Adrenal gland (tissue), 12 donors: ENCODE results near the gene BPIFA3. TPM values are rescaled to one million over a fixed set of nuclear protein-coding genes. Genes with fewer than 3 reads are reported as not detected.

ENCODE experiments used
- DNase-seq, 7 donors: peaks; one replicate each; pipeline ENCODE4 v3.0.0-alpha.2; 2019 to 2020
- H3K27ac ChIP-seq, 5 donors: fragments of 200-600 bp; sonication (generic) in 4 of 5; 1 replicate in 3 of 5; 2 replicates in 2 of 5; pipeline versions ENCODE4 v1.5.1 to v1.8.0; 2016 to 2020; ENCODE audit warnings: mild to moderate bottlenecking in 1 of 5
- H3K27me3 ChIP-seq: fragments of 200-600 bp; 2 replicates; pipeline ENCODE4 v1.8.0; 2021
- H3K36me3 ChIP-seq, 2 donors: fragments of 200-600 bp; replicated peaks in 1 of 2; 1 replicate in 1 of 2; 2 replicates in 1 of 2; pipeline versions ENCODE4 v1.5.1 to v1.8.0; 2018 to 2022
- H3K4me1 ChIP-seq, 2 donors: fragments of 200-600 bp; replicated peaks in 1 of 2; 1 replicate in 1 of 2; 2 replicates in 1 of 2; pipeline versions ENCODE4 v1.5.1 to v1.8.0; 2018 to 2021
- H3K4me3 ChIP-seq, 4 donors: fragments of 200-600 bp; sonication (generic) in 3 of 4; one replicate each; pipeline ENCODE4 v1.5.1; 2016 to 2018
- H3K9me3 ChIP-seq, 3 donors: fragments of 200-600 bp; sonication (generic) in 1 of 3; replicated peaks in 1 of 3; 1 replicate in 2 of 3; 2 replicates in 1 of 3; pipeline versions ENCODE4 v1.5.1 to v1.8.0; 2016 to 2021
- CTCF ChIP-seq, 6 experiments: fragments of 450-650 bp in 4 of 6; fragments of 200-600 bp in 2 of 6; sonication (generic) in 1 of 6; IDR thresholded peaks; 1 replicate in 5 of 6; 2 replicates in 1 of 6; pipeline versions ENCODE4 v1.5.1 to v1.8.0; 2016 to 2021; ENCODE audit warnings: antibody characterized with exemption in 6 of 6, mild to moderate bottlenecking in 2 of 6, moderate library complexity in 1 of 6
- POLR2A ChIP-seq, 2 donors: fragments of 450-650 bp; IDR thresholded peaks; one replicate each; pipeline ENCODE4 v1.6.1; 2017; ENCODE audit warnings: antibody characterized with exemption in 2 of 2, mild to moderate bottlenecking in 2 of 2, moderate library complexity in 1 of 2
- WGBS, 4 donors: extraction: QIAGEN DNeasy Blood & Tissue Kit in 2 of 4; methylation state at CpG; one replicate each; pipeline versions ENCODE4 v1.1.5 to v1.1.7; 2013 to 2017; 5-methylcytosine and 5-hydroxymethylcytosine counted together
- intact Hi-C, 2 donors: fragments of 100-400 bp; cut with DNase I; formaldehyde crosslinking; loops; one replicate each; pipeline versions ENCODE4 v1.14.1 to v1.15.0; 2022 to 2023
- polyA plus RNA-seq, 3 donors: library from polyadenylated mRNA; stranded (reverse); fragments of 200-250 nt in 2 of 3; fragments of 350-450 nt in 1 of 3; fragmentation: Illumina TruSeq in 1 of 3; extraction: RNeasy Lipid Tissue Mini Kit (QIAGEN cat#74804) in 1 of 3; gene quantifications; one replicate each; pipeline ENCODE4 v1.2.3, GENCODE V29; 2013 to 2014
- total RNA-seq, 9 donors: library from RNA; depleted of rRNA in 4 of 9; stranded (reverse); fragments of >200 nt in 4 of 9; fragments of 120-200 nt in 1 of 9; fragmentation: NEBNext Ultra II Directional in 1 of 9; extraction: Animal tissue kit (Norgen Biotek cat#: 25700) in 1 of 9; gene quantifications; one replicate each; pipeline versions ENCODE4 v1.1.0 to v1.2.4, GENCODE V29; 2013 to 2023
- donor health status: healthy with polysubstance abuse.
- donor health status: Bipolar disorder and iron deficiency.
- donor health status: DM: yes; HTN: yes; CAD: no.
- donor health status: DM: no; HTN: no; CAD: no.
- donor health status: DM: no; HTN: no; CAD: no.
- donor health status: DM: yes; HTN: yes; CAD: no.

Gene BPIFA3
- total and polyA plus RNA-seq, 12 donors = not detected

DNA sequence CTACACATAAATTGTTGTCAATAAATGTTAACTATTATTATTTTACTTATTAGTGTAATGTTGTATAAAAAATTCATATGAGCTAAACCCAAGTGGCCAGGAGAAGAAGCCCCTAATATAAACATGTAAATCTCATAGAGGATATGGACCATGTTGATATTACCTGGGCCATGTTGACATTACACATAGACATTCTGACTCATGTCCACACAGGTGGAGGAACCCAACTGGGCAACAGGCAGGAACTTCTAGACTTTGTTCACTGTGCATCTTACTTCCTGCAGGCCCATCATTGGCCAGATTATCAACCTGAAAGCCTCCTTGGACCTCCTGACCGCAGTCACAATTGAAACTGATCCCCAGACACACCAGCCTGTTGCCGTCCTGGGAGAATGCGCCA is 42.0 kb upstream of the BPIFA3 start:
- intact Hi-C loops = no loop called here
- Histone ChIP-seq H3K9me3 (no peaks in the 10 kb centered on the region), H3K4me3 (no peak overlapping the region), H3K36me3 (no peaks in the 10 kb centered on the region), H3K4me1 (no peaks in the 10 kb centered on the region), H3K27ac (no peak overlapping the region), H3K27me3 (no peaks in the 10 kb centered on the region)
- WGBS, 4 donors = 84 to 95% (median 92%) methylated on average over 3 of the region's 3 CpGs
- DNase-seq = no peak
- TF ChIP-seq POLR2A (IDR thresholded peaks at IDR 0.05) (no peak), CTCF (IDR thresholded peaks at IDR 0.05) (no peak)

GRCh38 chr20:33176101-33176500 is 41.1 kb upstream of the BPIFA3 start:
- Histone ChIP-seq H3K4me1 (no peaks in the 10 kb centered on the region), H3K4me3 (no peak overlapping the region), H3K9me3 (no peaks in the 10 kb centered on the region), H3K27ac (no peak overlapping the region), H3K36me3 (no peaks in the 10 kb centered on the region), H3K27me3 (no peaks in the 10 kb centered on the region)
- no peak for DNase-seq
- intact Hi-C loops = no loop called here
- TF ChIP-seq POLR2A (IDR thresholded peaks at IDR 0.05) (no peak), CTCF (IDR thresholded peaks at IDR 0.05) (no peak)
- 62 to 84% (median 77%) methylated on average over 3 of the region's 3 CpGs for WGBS, 4 donors

DNA sequence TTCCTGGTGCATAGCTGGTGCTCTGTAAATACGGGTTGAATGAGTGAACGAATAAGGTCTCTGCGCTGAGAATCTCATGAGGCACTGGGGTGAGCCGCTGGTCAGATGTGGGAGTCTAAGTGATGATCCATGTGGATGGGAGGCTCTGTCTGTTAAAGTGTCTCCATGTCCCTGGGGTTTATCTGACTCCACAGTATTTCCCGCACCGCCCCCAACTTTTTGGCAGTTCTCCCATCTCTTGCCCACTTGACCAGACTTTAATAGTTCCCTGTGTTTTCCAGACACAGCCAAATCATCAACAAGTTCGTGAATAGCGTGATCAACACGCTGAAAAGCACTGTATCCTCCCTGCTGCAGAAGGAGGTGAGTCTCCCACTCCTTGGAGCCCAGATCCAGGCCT is 39.3 kb upstream of the BPIFA3 start:
- intact Hi-C loops = no loop called here
- 83 to 90% (median 86%) methylated on average over 9 of the region's 9 CpGs for WGBS, 4 donors

GRCh38 chr20:33178726-33179125 is 38.4 kb upstream of the BPIFA3 start:
- H3K4me3 ChIP-seq = no peak overlapping the region
- no peak for DNase-seq
- H3K4me1 ChIP-seq = no peaks in the 10 kb centered on the region
- H3K36me3 ChIP-seq = no peaks in the 10 kb centered on the region
- intact Hi-C loops = no loop called here
- H3K27me3 ChIP-seq = no peaks in the 10 kb centered on the region
- no peak overlapping the region for H3K27ac ChIP-seq
- 78 to 87% (median 85%) methylated on average over 6 of the region's 6 CpGs for WGBS, 4 donors
- no peak for TF ChIP-seq CTCF (IDR thresholded peaks at IDR 0.05)
- no peak for TF ChIP-seq POLR2A (IDR thresholded peaks at IDR 0.05)
- no peaks in the 10 kb centered on the region for H3K9me3 ChIP-seq

More for the DNA sequence above, 39.3 kb upstream of the BPIFA3 start:
- no peak for TF ChIP-seq CTCF (IDR thresholded peaks at IDR 0.05)
- no peak for TF ChIP-seq POLR2A (IDR thresholded peaks at IDR 0.05)
- Histone ChIP-seq H3K4me1 (no peaks in the 10 kb centered on the region), H3K36me3 (no peaks in the 10 kb centered on the region), H3K4me3 (no peak overlapping the region), H3K9me3 (no peaks in the 10 kb centered on the region), H3K27me3 (no peaks in the 10 kb centered on the region), H3K27ac (no peak overlapping the region)
- no peak for DNase-seq
